Frontal cortex (tissue), 4 donors: ENCODE data around the gene ADCK1. TPM values are rescaled to one million over a fixed set of nuclear protein-coding genes. Genes with fewer than 3 reads are reported as not detected.
A peak's percentile ranks its signal among the peaks of the same experiment; 100 is the strongest.
"Not testable (repeated sequence)": the region's sequence is repeated elsewhere in the genome, so short reads cannot be mapped to it uniquely, and the experiment has no call there.

ENCODE experiments used
- DNase-seq, 2 donors: peaks; one replicate each; pipeline ENCODE4 v3.0.0; 2012; ENCODE audit warnings: low spot score in 2 of 2
- FAIRE-seq: peaks from 2 replicates; lab custom pipeline; 2012; peaks lifted over from hg19 to GRCh38; lab: Jason Lieb, UNC
- total RNA-seq: library from RNA; depleted of rRNA; stranded (reverse); fragments of >200 nt; gene quantifications from one replicate; pipeline ENCODE4 v1.2.3, GENCODE V29; 2014
- donor health status: control.
- donor health status: control.
- donor health status: control.

Gene ADCK1
- total RNA-seq, 1 donor from 2014 or later = 5.7 TPM

- DNase-seq = no peak
- no peak for FAIRE-seq
These were observed 123.4 kb downstream of the ADCK1 start for GRCh38 chr14:77923131-77923936.

- FAIRE-seq (no peak), DNase-seq (no peak)
These were observed 124.4 kb downstream of the ADCK1 start for GRCh38 chr14:77924141-77924948.

DNA sequence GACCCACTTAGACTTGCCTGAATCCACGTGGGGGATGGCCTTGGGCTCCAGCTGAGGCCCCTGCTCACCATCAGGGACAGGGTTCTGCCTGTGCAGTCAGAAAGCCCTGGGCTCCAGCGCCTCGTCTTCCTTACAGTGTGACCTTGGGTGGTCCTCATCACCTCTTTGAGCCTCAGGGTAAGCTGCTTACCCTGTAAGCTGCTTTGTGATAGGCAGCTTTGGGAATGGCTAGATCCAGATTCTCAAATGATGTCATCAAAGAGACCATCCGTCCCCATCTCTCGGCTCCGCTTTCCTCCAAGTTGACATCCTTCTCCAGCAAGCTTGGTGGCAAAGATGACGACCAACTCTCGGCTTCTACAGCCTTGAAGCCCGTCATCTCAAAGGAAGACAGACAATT lies 127.0 kb downstream of the ADCK1 start:
- no peak for FAIRE-seq

DNA sequence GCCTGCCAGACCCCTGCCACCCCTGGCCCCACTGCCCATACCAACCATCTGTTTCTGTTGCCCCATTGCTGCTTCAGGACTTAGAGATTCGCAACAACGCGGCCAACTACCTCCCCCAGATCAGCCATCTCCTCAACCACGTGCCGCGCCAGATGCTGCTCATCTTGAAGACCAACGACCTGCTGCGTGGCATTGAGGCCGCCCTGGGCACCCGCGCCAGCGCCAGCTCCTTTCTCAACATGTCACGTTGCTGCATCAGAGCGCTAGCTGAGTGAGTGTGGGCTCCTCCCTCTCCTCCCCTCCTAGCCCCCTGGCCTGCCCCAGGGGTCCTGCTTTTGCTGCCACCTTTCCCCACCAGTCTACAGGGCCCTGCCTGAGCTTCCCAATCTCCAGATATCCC lies 131.5 kb downstream of the ADCK1 start:
- FAIRE-seq = no peak
- DNase-seq = no peak

More for the DNA sequence above, 127.0 kb downstream of the ADCK1 start:
- DNase-seq = no peak

- FAIRE-seq (no peak), DNase-seq (no peak)
These were observed 136.3 kb downstream of the ADCK1 start for GRCh38 chr14:77936138-77936639.

DNA sequence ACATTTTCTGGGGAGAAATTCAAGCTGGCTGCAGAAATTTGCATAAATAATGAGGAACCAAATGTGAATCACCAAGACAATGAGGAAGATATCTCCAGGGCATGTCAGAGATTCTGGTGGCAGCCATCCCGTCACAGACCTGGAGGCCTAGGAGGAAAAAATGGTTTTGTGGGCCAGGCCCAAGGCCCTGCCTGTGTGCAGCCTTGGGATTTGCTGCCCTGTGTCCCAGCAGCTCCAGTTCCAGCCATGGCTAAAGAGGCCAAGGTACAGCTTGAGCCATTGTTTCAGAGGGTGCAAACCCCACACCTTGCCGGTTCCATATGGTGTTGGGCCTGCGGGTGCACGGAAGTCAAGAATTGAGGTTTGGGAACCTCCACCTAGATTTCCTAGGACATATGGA lies 147.5 kb downstream of the ADCK1 start:
- DNase-seq (no peak), FAIRE-seq (no peak)

DNA sequence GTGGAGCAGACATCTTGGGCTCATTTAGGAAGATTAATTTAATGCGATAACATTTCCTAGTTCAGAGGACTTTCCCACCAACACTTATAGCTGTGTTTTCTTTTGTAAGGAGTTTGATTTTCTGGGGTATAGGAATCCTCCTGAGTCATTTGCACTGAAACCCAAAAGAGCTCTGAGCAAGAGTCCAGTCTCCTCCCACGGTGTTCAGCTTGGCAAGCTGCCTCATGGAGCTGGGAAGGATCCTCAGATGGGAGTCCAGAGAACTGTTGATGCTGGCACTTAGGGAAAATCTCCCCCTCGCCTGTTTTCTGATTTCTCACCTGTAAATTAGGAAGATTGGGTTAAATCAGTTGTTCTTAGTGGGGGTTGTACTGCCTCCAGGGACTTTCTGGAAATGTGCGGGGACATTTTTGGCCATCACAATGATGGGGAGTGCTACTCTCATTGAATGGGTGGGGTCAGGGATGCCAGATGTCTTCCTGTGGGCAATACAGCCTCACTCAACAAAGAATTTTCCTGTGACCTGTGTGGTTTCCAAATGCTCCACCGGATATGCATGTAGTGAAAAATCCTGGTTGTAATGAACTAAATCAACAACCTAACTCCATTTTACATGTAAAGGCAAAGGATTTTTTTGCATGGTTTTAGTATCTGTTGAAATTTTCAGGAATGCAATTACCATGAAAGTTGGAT lies 150.6 kb downstream of the ADCK1 start:
- peak in 1 of 2 donors; percentile 22 for DNase-seq

DNA sequence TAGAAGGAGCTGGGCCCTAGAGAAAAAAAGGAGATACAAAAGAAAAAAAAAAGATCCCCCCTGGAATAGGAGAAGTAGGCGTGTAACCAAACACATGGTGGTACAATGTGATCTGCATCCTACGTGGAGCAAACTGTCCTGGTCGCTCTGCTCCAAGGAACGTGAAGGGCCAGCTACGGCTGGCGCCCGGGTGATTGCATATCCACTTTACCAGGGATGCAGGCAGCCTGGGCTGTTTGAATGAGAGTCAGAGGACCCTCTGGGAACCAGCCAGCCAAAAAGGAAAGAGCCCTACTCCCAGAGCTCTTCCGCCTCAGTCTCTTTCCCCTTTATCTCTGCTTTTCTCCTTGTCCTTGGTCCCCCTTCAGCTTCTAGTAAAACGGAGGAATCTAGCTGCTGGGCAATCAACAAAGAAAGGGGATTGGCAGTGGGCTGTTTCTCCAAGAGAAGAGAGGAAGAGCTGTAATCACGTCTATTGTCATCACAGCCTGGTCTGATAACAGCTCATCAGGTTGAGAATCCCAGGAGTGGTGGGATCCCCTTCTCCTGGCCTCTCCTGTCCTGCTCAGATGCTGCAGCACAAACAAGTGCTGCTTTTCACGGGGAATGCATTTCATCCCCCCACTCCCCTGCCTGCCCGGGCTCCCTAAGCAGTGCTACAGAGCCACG lies 156.0 kb downstream of the ADCK1 start:
- DNase-seq (no peak), FAIRE-seq (no peak)

More for the DNA sequence above, 150.6 kb downstream of the ADCK1 start:
- no peak for FAIRE-seq

- not testable (repeated sequence) for FAIRE-seq, DNase-seq
These were observed 159.8 kb downstream of the ADCK1 start for GRCh38 chr14:77959686-77960085.

DNA sequence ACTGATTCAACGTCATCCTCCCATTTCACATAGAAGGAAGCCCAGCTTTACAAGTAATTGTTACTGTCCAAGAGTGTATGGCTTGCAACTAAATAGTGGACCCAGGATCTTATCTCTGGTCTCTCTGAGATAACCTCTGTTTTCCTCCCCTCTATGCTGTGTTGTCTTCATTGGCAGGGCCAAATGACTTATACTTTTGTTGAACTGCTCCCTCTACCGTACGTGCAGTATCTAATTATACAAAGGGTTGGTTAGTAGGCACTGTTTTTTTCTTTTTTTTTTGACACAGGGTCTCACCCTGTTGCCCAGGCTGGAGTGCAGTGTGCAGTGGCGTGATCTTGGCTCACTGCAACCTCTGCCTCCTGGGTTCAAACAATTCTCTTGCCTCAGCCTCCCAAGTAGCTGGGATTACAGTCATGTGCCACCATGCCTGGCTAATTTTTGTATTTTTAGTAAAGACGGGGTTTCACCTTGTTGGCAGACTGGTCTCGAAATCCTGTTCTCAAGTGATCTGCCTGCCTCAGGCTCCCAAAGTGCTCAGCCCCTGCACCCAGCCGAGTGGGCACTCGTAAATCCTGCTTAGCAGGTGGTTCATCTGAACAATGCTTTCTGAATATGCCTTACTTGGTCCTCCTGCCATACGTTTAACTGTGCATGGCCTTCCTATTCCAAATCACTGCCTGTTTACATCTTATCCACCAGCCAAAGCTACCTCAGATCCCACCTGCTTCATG lies 162.1 kb downstream of the ADCK1 start:
- DNase-seq = no peak
- FAIRE-seq = no peak

DNA sequence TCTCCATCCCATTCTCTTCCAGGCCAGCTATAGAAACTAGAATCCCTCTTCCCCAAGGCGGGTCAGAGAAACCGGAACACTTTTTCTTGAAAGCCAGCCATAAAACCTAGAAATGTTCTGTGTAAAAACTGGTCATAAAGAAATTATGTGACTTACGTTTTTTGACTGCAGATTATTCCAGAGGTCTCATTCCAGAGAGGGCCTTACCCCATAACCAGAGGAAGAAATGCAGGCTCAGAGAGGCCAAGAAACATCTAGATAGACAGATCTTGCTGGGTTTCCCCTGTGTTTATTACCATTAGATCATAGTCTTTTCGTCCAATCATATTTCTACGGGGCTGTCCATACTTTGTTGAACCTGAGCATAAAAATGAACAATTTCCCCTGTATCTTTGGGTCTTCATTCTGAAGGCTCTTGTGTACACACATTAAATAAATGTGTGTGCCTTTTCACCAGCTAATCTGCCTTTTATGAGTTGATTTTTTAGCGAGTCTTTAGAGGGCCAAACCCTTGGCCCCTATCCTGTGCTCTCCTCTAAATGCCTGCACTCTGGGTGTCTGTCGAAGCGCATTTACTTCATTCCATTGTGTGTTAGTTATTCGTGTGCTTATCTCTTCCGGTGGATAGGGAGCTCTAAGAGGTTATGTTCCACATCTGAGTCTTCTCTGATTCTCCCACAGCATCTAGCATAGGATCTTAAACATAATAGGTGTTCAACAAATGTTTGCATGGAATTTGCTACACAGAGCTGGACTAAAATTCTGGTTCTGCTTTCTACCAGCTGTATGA lies 163.0 kb downstream of the ADCK1 start:
- DNase-seq (no peak), FAIRE-seq (no peak)

DNA sequence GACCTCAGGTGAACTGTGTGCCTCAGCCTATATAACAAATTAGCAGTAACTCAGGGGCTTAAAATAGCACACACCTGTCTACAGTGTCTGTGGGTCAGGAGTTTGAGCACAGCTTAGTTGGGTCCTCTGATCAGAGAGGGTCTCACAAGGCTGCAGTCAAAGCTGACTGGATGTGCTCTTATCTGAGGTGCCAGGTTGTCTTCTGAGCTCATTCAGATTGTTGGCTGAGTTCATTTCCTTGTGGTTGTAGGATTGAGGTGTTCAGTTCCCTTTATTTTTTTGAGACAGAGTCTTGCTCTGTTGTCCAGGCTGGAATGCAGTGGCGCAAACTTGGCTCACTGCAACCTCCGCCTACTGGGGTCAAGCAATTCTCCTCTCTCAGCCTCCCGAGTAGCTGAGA lies 164.7 kb downstream of the ADCK1 start:
- no peak for DNase-seq
- no peak for FAIRE-seq

- FAIRE-seq = no peak
These were observed 165.1 kb downstream of the ADCK1 start for GRCh38 chr14:77965050-77965449.

GRCh38 chr14:77965919-77966435 lies 166.1 kb downstream of the ADCK1 start:
- no peak for FAIRE-seq
- peak in 1 of 2 donors; percentile 63 for DNase-seq

More at GRCh38 chr14:77965050-77965449, 165.1 kb downstream of the ADCK1 start:
- DNase-seq = no peak

DNA sequence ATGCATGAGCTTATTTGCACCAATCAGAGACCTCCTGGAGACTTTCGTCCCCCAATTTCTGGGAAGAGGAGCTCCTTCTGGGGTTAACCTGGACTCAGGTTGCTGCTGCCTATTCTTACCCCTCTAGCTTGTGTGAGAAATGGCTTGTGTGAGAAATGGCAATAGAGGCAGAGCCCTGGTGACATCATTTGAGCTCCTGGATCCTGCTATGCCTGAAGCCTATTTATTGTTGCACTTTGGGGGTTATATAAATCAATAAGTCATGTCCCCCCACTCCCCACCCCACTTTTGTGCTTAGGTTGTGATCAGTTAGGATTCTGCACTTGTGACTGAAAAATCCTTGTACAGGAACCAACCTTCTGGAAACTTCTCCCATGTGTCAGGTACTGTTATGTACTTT lies 167.2 kb downstream of the ADCK1 start:
- FAIRE-seq = no peak
- DNase-seq = no peak

GRCh38 chr14:77970646-77971045 lies 170.7 kb downstream of the ADCK1 start:
- FAIRE-seq (no peak), DNase-seq (no peak)

GRCh38 chr14:77973246-77973645 lies 173.3 kb downstream of the ADCK1 start:
- DNase-seq = no peak
- no peak for FAIRE-seq

GRCh38 chr14:77976591-77976990 lies 176.7 kb downstream of the ADCK1 start:
- FAIRE-seq = no peak
- no peak for DNase-seq
